GM12892 (cell line): ENCODE results near the gene KTN1.

Experiments used
- POLR2A ChIP-seq: IDR thresholded peaks from 2 replicates; pipeline ENCODE4 v1.6.1; 2011; ENCODE audit warnings: low read depth, low read length, control low read depth
- POLR2AphosphoS5 ChIP-seq: IDR thresholded peaks from 2 replicates; pipeline ENCODE4 v1.6.1; 2011; ENCODE audit warnings: low read depth, low read length, control low read depth

- TF ChIP-seq POLR2A (no peak), POLR2AphosphoS5 (no peak)
Observed at GRCh38 chr14:55702511-55702910, 122.5 kb downstream of the KTN1 start.
